Measurements from ENCODE around the gene IL19.

IL19 gene

GRCh38 chr1:206834217-206834616 lies 63.6 kb downstream of the IL19 start:
- DNase-seq (ENCODE audit: low read depth), result no peak
- no peak overlapping the region for H3K4me3 ChIP-seq (ENCODE audit: low read length)
- TF ChIP-seq CTCF (conservative IDR thresholded peaks at IDR 0.05; ENCODE audit: low read length), result no peak

GRCh38 chr1:206834711-206835110 lies 64.1 kb downstream of the IL19 start:
- no peak for TF ChIP-seq CTCF (conservative IDR thresholded peaks at IDR 0.05; ENCODE audit: low read length)
- peak; percentile 61 for DNase-seq (ENCODE audit: low read depth)
- no peak overlapping the region for H3K4me3 ChIP-seq (ENCODE audit: low read length)

- DNase-seq (ENCODE audit: low read depth), result no peak
- no peak overlapping the region for H3K4me3 ChIP-seq (ENCODE audit: low read length)
- no peak for TF ChIP-seq CTCF (conservative IDR thresholded peaks at IDR 0.05; ENCODE audit: low read length)
Observed at GRCh38 chr1:206835186-206835585, 64.6 kb downstream of the IL19 start.

GRCh38 chr1:206836111-206836510 lies 65.5 kb downstream of the IL19 start:
- peak; percentile 83 for DNase-seq (ENCODE audit: low read depth)
- TF ChIP-seq CTCF (conservative IDR thresholded peaks at IDR 0.05; ENCODE audit: low read length), result no peak
- no peak overlapping the region for H3K4me3 ChIP-seq (ENCODE audit: low read length)

GRCh38 chr1:206839006-206839560 lies 68.5 kb downstream of the IL19 start:
- H3K4me3 ChIP-seq (ENCODE audit: low read length), result no peak overlapping the region
- no peak for TF ChIP-seq CTCF (conservative IDR thresholded peaks at IDR 0.05; ENCODE audit: low read length)
- peak; percentile 29 for DNase-seq (ENCODE audit: low read depth)

GRCh38 chr1:206839857-206840256 lies 69.3 kb downstream of the IL19 start:
- no peak overlapping the region for H3K4me3 ChIP-seq (ENCODE audit: low read length)
- DNase-seq (ENCODE audit: low read depth), result peak; percentile 87
- TF ChIP-seq CTCF (conservative IDR thresholded peaks at IDR 0.05; ENCODE audit: low read length), result peak; percentile 6; the same call in 1 of the 2 replicates

GRCh38 chr1:206841609-206842323 lies 71.2 kb downstream of the IL19 start:
- no peak overlapping the region for H3K4me3 ChIP-seq (ENCODE audit: low read length)
- no peak for DNase-seq (ENCODE audit: low read depth)

More at GRCh38 chr1:206841609-206842323, 71.2 kb downstream of the IL19 start:
- TF ChIP-seq CTCF (conservative IDR thresholded peaks at IDR 0.05; ENCODE audit: low read length), result no peak

Data from AG10803 (cell line).